Measurements from ENCODE around the gene HHAT.

The HHAT gene

DNA sequence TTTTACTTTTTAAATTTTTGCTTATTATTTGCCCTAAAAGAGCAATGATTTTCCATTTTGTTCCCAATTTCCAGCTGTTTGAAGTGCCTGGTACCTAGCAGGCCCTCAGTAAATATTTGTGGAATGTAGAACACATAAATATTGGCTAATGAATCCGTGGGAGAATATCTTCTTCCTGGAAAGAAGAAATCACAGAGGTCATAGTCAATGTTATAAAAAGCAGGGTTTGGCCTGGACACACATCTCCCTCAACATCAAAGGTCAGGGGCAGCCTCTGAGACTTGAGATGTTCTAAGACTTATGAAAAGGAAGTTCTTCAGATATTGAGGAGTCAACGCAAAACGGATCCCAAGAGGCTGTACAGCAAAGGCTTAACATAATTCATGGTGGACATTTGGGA lies 358.1 kb downstream of the HHAT start:
- H3K36me3 ChIP-seq (replicated peaks in 1 of 2; ENCODE audit: control insufficient read depth in 2 of 2, insufficient read depth in 2 of 2, low read length in 2 of 2), result peaks cover 0 to 3% of the 10 kb centered on the region in 2 donors
- no peak overlapping the region for H4K91ac ChIP-seq (ENCODE audit: low read depth, low read length, poor library complexity)
- H3K79me1 ChIP-seq (ENCODE audit: low read depth, low read length), result no peaks in the 10 kb centered on the region
- H2BK120ac ChIP-seq (ENCODE audit: low read depth, low read length), result no peak overlapping the region
- H3K4me1 ChIP-seq (ENCODE audit: control insufficient read depth in 2 of 2, insufficient read depth in 1 of 2, low read depth in 1 of 2, low read length in 2 of 2), result no peaks in the 10 kb centered on the region
- H3K9me3 ChIP-seq (replicated peaks in 1 of 2; ENCODE audit: control insufficient read depth in 2 of 2, insufficient read depth in 1 of 2, low read depth in 1 of 2, low read length in 2 of 2), result no peaks in the 10 kb centered on the region
- no peak overlapping the region for H2BK12ac ChIP-seq (ENCODE audit: low read length)
- no peak overlapping the region for H3K27ac ChIP-seq (replicated peaks; ENCODE audit: low read length)
- H3K14ac ChIP-seq (ENCODE audit: low read length), result no peak overlapping the region
- H3K23ac ChIP-seq (ENCODE audit: low read depth, low read length, poor library complexity), result no peak overlapping the region
- no peak overlapping the region for H3K4ac ChIP-seq (ENCODE audit: low read length)
- H3K9ac ChIP-seq (ENCODE audit: low read depth, low read length, poor library complexity), result no peak overlapping the region
- no peak overlapping the region for H2BK5ac ChIP-seq (ENCODE audit: low read length)
- H3K4me3 ChIP-seq (ENCODE audit: low read length in 2 of 2), result no peak overlapping the region
- no peak overlapping the region for H3K18ac ChIP-seq (ENCODE audit: low read length)
- no peak overlapping the region for H2AFZ ChIP-seq (ENCODE audit: low read length)
- H3K27me3 ChIP-seq (ENCODE audit: control insufficient read depth in 3 of 3, insufficient read depth in 3 of 3, low read depth in 1 of 3, low read length in 3 of 3), result no peaks in the 10 kb centered on the region
- H2BK15ac ChIP-seq (ENCODE audit: low read length), result no peak overlapping the region
- WGBS, 2 donors (ENCODE audit: extremely low coverage in 2 of 2, insufficient read length in 2 of 2, insufficient replicate concordance in 1 of 2), result no CpG with 5 or more reads among the region's 3 CpGs
- no peak overlapping the region for H4K8ac ChIP-seq (ENCODE audit: low read depth, low read length)
- no peak overlapping the region for H3K4me2 ChIP-seq (ENCODE audit: insufficient read depth, low read length, poor library complexity, severe bottlenecking)
- H2AK5ac ChIP-seq (ENCODE audit: low read depth, low read length), result no peak overlapping the region
- DNase-seq (ENCODE audit: low spot score), result no peak

DNA sequence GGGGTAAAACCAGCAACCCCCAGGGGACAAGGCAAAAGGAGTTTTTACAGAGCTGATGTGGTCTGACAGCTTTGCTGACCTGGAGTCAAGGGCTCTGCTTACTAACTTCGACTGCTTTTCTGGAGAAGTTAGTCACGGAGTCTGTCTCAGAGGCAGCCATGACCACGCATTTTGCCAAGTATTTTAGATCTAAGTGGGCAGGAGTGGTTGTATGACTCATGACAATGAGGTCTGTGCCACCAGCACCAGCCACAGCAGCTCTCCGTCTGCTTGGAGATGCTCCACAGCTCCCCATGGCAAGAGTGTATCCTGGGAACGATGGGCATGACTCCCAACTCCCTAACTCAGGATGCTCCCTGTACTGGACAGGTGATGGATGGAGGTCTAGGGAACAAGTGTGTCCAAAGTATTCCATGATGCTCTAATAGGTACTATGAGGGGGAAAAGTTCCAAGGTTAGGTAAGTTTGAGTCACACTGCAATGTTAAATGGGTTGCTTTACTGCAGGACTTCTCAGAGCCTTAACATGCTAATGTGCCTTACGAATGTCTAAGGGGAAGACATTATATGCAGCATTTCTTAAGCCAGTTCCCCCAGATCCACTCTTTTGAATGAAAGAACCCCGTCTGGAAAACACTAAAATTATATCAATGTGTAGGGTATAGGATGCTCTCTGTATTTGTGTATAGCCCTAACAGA lies 359.0 kb downstream of the HHAT start:
- Histone ChIP-seq H3K4me3 (ENCODE audit: low read length in 2 of 2) (no peak overlapping the region), H3K27ac (replicated peaks; ENCODE audit: low read length) (no peak overlapping the region), H2BK120ac (ENCODE audit: low read depth, low read length) (no peak overlapping the region), H3K4me1 (ENCODE audit: control insufficient read depth in 2 of 2, insufficient read depth in 1 of 2, low read depth in 1 of 2, low read length in 2 of 2) (no peaks in the 10 kb centered on the region), H3K4ac (ENCODE audit: low read length) (no peak overlapping the region), H4K91ac (ENCODE audit: low read depth, low read length, poor library complexity) (no peak overlapping the region), H2BK5ac (ENCODE audit: low read length) (no peak overlapping the region), H3K9me3 (replicated peaks in 1 of 2; ENCODE audit: control insufficient read depth in 2 of 2, insufficient read depth in 1 of 2, low read depth in 1 of 2, low read length in 2 of 2) (no peaks in the 10 kb centered on the region), H3K36me3 (replicated peaks in 1 of 2; ENCODE audit: control insufficient read depth in 2 of 2, insufficient read depth in 2 of 2, low read length in 2 of 2) (peaks cover 0 to 3% of the 10 kb centered on the region in 2 donors), H3K4me2 (ENCODE audit: insufficient read depth, low read length, poor library complexity, severe bottlenecking) (no peak overlapping the region), H4K8ac (ENCODE audit: low read depth, low read length) (no peak overlapping the region), H2BK12ac (ENCODE audit: low read length) (no peak overlapping the region), H2AK5ac (ENCODE audit: low read depth, low read length) (no peak overlapping the region), H3K18ac (ENCODE audit: low read length) (no peak overlapping the region), H3K9ac (ENCODE audit: low read depth, low read length, poor library complexity) (no peak overlapping the region), H3K23ac (ENCODE audit: low read depth, low read length, poor library complexity) (no peak overlapping the region), H3K14ac (ENCODE audit: low read length) (no peak overlapping the region), H2AFZ (ENCODE audit: low read length) (no peak overlapping the region), H3K27me3 (ENCODE audit: control insufficient read depth in 3 of 3, insufficient read depth in 3 of 3, low read depth in 1 of 3, low read length in 3 of 3) (no peaks in the 10 kb centered on the region), H3K79me1 (ENCODE audit: low read depth, low read length) (no peaks in the 10 kb centered on the region), H2BK15ac (ENCODE audit: low read length) (no peak overlapping the region)
- no peak for DNase-seq (ENCODE audit: low spot score)
- no CpG with 5 or more reads among the region's 7 CpGs for WGBS, 2 donors (ENCODE audit: extremely low coverage in 2 of 2, insufficient read length in 2 of 2, insufficient replicate concordance in 1 of 2)

DNA sequence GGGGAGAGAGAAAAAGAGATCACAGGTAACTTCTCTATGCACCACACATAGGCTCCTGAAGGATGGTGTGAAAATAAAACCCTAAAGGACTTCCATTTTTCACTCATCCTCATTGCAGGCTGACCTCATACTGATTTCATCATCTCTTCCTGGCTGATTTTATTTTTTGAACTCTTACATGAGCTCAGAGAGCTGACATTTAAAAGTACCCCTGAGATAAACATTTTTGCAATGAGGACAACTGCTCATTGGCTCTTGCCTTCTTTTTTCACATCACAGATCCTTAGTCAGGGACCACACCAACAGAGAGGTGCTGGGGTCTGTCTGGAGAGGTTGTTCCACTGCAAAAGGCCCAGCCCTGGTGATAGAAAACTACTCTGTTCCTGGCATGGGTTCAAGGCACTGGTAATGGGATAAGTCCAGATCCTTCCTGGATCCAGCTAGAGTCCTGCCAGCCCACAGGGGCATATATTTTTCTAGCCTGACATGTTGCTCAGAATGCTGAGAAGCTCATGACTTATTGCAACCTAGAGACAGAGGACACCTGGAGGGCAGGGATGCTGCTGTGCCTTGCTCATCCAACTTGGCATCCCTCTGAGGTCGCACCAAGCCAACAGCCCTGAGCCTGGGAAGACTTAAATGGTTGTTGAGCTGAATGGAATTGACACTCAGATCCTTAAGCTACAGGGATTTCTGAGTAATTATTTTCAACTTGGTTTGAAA lies 360.0 kb downstream of the HHAT start:
- no peak overlapping the region for H2AK5ac ChIP-seq (ENCODE audit: low read depth, low read length)
- H3K4ac ChIP-seq (ENCODE audit: low read length), result no peak overlapping the region
- no peaks in the 10 kb centered on the region for H3K4me1 ChIP-seq (ENCODE audit: control insufficient read depth in 2 of 2, insufficient read depth in 1 of 2, low read depth in 1 of 2, low read length in 2 of 2)
- no peaks in the 10 kb centered on the region for H3K79me1 ChIP-seq (ENCODE audit: low read depth, low read length)
- no peak overlapping the region for H3K27ac ChIP-seq (replicated peaks; ENCODE audit: low read length)
- H2BK15ac ChIP-seq (ENCODE audit: low read length), result no peak overlapping the region
- H3K4me3 ChIP-seq (ENCODE audit: low read length in 2 of 2), result no peak overlapping the region
- DNase-seq (ENCODE audit: low spot score), result no peak
- no peak overlapping the region for H2BK12ac ChIP-seq (ENCODE audit: low read length)
- WGBS, 2 donors (ENCODE audit: extremely low coverage in 2 of 2, insufficient read length in 2 of 2, insufficient replicate concordance in 1 of 2), result no CpG with 5 or more reads among the region's 1 CpG
- no peak overlapping the region for H3K4me2 ChIP-seq (ENCODE audit: insufficient read depth, low read length, poor library complexity, severe bottlenecking)
- no peak overlapping the region for H3K14ac ChIP-seq (ENCODE audit: low read length)
- no peak overlapping the region for H2BK5ac ChIP-seq (ENCODE audit: low read length)
- H3K18ac ChIP-seq (ENCODE audit: low read length), result no peak overlapping the region
- H3K27me3 ChIP-seq (ENCODE audit: control insufficient read depth in 3 of 3, insufficient read depth in 3 of 3, low read depth in 1 of 3, low read length in 3 of 3), result no peaks in the 10 kb centered on the region
- no peak overlapping the region for H3K23ac ChIP-seq (ENCODE audit: low read depth, low read length, poor library complexity)
- H3K9me3 ChIP-seq (replicated peaks in 1 of 2; ENCODE audit: control insufficient read depth in 2 of 2, insufficient read depth in 1 of 2, low read depth in 1 of 2, low read length in 2 of 2), result no peaks in the 10 kb centered on the region
- no peak overlapping the region for H3K9ac ChIP-seq (ENCODE audit: low read depth, low read length, poor library complexity)
- H2AFZ ChIP-seq (ENCODE audit: low read length), result no peak overlapping the region
- no peak overlapping the region for H4K8ac ChIP-seq (ENCODE audit: low read depth, low read length)
- no peak overlapping the region for H4K91ac ChIP-seq (ENCODE audit: low read depth, low read length, poor library complexity)
- no peaks in the 10 kb centered on the region for H3K36me3 ChIP-seq (replicated peaks in 1 of 2; ENCODE audit: control insufficient read depth in 2 of 2, insufficient read depth in 2 of 2, low read length in 2 of 2)
- H2BK120ac ChIP-seq (ENCODE audit: low read depth, low read length), result no peak overlapping the region

DNA sequence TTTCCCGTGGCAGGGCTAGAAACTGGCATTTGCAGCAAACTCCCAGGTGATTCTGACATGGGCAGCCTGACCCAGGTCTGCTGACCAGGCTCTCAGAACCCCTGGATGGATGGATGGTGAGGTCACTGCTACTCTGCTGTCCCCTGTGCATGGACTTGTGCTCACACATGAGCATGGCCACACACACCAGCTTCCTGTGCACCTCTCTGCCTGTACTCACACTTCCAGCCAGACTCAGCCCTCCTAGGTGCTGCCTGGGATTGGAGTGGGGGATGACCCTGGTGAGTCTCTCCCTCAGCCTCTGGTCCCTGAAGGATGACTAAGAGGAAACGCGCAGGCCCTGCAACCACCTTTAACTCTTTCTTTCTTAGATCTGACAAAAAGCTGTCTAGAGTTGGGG lies 361.1 kb downstream of the HHAT start:
- no peak overlapping the region for H2BK15ac ChIP-seq (ENCODE audit: low read length)
- DNase-seq (ENCODE audit: low spot score), result no peak
- no CpG with 5 or more reads among the region's 3 CpGs for WGBS, 2 donors (ENCODE audit: extremely low coverage in 2 of 2, insufficient read length in 2 of 2, insufficient replicate concordance in 1 of 2)
- no peaks in the 10 kb centered on the region for H3K79me1 ChIP-seq (ENCODE audit: low read depth, low read length)
- no peaks in the 10 kb centered on the region for H3K36me3 ChIP-seq (replicated peaks in 1 of 2; ENCODE audit: control insufficient read depth in 2 of 2, insufficient read depth in 2 of 2, low read length in 2 of 2)
- no peak overlapping the region for H2AFZ ChIP-seq (ENCODE audit: low read length)
- no peaks in the 10 kb centered on the region for H3K27me3 ChIP-seq (ENCODE audit: control insufficient read depth in 3 of 3, insufficient read depth in 3 of 3, low read depth in 1 of 3, low read length in 3 of 3)
- H3K14ac ChIP-seq (ENCODE audit: low read length), result no peak overlapping the region
- no peak overlapping the region for H3K4me2 ChIP-seq (ENCODE audit: insufficient read depth, low read length, poor library complexity, severe bottlenecking)
- no peak overlapping the region for H3K27ac ChIP-seq (replicated peaks; ENCODE audit: low read length)
- no peak overlapping the region for H3K18ac ChIP-seq (ENCODE audit: low read length)
- H2BK120ac ChIP-seq (ENCODE audit: low read depth, low read length), result no peak overlapping the region
- H3K4ac ChIP-seq (ENCODE audit: low read length), result no peak overlapping the region
- H3K23ac ChIP-seq (ENCODE audit: low read depth, low read length, poor library complexity), result no peak overlapping the region
- no peak overlapping the region for H4K8ac ChIP-seq (ENCODE audit: low read depth, low read length)
- H4K91ac ChIP-seq (ENCODE audit: low read depth, low read length, poor library complexity), result no peak overlapping the region
- no peak overlapping the region for H2BK5ac ChIP-seq (ENCODE audit: low read length)
- no peak overlapping the region for H2BK12ac ChIP-seq (ENCODE audit: low read length)
- no peak overlapping the region for H3K9ac ChIP-seq (ENCODE audit: low read depth, low read length, poor library complexity)
- no peak overlapping the region for H2AK5ac ChIP-seq (ENCODE audit: low read depth, low read length)
- H3K9me3 ChIP-seq (replicated peaks in 1 of 2; ENCODE audit: control insufficient read depth in 2 of 2, insufficient read depth in 1 of 2, low read depth in 1 of 2, low read length in 2 of 2), result no peaks in the 10 kb centered on the region
- H3K4me1 ChIP-seq (ENCODE audit: control insufficient read depth in 2 of 2, insufficient read depth in 1 of 2, low read depth in 1 of 2, low read length in 2 of 2), result no peaks in the 10 kb centered on the region
- H3K4me3 ChIP-seq (ENCODE audit: low read length in 2 of 2), result no peak overlapping the region
